OCI-LY1 (cell line): ENCODE results near the gene ELFN1.

Source experiments
- EZH2 ChIP-seq: fragments of 200-600 bp; sonication (generic), shearing (Covaris generic); IDR thresholded peaks from 2 replicates; pipeline ENCODE4 v1.8.0; 2017; ENCODE audit warnings: borderline replicate concordance, mixed run types, mild to moderate bottlenecking, antibody characterized with exemption, low read length, moderate library complexity, mixed read lengths
- TF ChIP-seq, protein P1 (sequence below): fragments of 200-600 bp; sonication (generic), shearing (Covaris generic); IDR thresholded peaks from 2 replicates; pipeline ENCODE4 v1.5.1; 2017; ENCODE audit warnings: mild to moderate bottlenecking, antibody characterized with exemption, low read length, moderate library complexity, mixed read lengths

DNA sequence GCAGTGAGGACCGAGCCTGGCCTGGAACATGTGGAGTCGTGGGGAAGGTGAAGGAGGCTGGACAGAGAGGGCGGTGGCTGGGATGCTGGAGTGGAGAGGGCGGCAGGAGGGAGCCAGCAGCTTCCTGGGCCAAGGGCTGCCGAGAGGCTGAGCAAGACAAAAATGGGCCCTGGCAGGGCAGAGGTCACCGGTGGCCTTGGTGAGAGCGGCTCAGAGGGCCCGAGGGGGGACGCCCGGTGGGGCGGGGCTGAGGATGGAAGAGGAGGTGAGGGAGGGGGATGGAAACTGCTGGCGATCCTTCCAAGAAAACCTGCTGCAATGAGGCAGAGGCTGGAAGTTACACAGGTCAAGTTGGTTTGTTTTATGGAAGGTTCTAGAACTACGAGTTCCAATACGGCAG, 69.5 kb downstream of the ELFN1 start:
- TF ChIP-seq EZH2, result no peak
- TF ChIP-seq, protein P1, sequence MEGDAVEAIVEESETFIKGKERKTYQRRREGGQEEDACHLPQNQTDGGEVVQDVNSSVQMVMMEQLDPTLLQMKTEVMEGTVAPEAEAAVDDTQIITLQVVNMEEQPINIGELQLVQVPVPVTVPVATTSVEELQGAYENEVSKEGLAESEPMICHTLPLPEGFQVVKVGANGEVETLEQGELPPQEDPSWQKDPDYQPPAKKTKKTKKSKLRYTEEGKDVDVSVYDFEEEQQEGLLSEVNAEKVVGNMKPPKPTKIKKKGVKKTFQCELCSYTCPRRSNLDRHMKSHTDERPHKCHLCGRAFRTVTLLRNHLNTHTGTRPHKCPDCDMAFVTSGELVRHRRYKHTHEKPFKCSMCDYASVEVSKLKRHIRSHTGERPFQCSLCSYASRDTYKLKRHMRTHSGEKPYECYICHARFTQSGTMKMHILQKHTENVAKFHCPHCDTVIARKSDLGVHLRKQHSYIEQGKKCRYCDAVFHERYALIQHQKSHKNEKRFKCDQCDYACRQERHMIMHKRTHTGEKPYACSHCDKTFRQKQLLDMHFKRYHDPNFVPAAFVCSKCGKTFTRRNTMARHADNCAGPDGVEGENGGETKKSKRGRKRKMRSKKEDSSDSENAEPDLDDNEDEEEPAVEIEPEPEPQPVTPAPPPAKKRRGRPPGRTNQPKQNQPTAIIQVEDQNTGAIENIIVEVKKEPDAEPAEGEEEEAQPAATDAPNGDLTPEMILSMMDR, result no peak
